ENCODE measurements around the gene CACNA1C.

GRCh38 chr12:2455410-2455809 lies 402.6 kb downstream of the CACNA1C start:
- TF ChIP-seq CTCF (IDR thresholded peaks at IDR 0.05): no peak
- no peak for TF ChIP-seq EZH2 (IDR thresholded peaks at IDR 0.05; ENCODE audit: borderline replicate concordance, insufficient read depth, low read depth, low read length, poor library complexity, severe bottlenecking)

All from B cell (primary cell).